HG03280 (cell line): Measurements from ENCODE around the gene KCNG3.
A peak's percentile ranks its signal among the peaks of the same experiment; 100 is the strongest.

Experiments
- ATAC-seq: cut with Tn5 transposase; IDR thresholded peaks from one replicate; pipeline ENCODE4 v1.9.1; 2021; ENCODE audit warnings: mild to moderate bottlenecking, moderate library complexity; ENCODE audit not compliant: unreplicated experiment

Gene KCNG3, protein sequence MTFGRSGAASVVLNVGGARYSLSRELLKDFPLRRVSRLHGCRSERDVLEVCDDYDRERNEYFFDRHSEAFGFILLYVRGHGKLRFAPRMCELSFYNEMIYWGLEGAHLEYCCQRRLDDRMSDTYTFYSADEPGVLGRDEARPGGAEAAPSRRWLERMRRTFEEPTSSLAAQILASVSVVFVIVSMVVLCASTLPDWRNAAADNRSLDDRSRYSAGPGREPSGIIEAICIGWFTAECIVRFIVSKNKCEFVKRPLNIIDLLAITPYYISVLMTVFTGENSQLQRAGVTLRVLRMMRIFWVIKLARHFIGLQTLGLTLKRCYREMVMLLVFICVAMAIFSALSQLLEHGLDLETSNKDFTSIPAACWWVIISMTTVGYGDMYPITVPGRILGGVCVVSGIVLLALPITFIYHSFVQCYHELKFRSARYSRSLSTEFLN

DNA sequence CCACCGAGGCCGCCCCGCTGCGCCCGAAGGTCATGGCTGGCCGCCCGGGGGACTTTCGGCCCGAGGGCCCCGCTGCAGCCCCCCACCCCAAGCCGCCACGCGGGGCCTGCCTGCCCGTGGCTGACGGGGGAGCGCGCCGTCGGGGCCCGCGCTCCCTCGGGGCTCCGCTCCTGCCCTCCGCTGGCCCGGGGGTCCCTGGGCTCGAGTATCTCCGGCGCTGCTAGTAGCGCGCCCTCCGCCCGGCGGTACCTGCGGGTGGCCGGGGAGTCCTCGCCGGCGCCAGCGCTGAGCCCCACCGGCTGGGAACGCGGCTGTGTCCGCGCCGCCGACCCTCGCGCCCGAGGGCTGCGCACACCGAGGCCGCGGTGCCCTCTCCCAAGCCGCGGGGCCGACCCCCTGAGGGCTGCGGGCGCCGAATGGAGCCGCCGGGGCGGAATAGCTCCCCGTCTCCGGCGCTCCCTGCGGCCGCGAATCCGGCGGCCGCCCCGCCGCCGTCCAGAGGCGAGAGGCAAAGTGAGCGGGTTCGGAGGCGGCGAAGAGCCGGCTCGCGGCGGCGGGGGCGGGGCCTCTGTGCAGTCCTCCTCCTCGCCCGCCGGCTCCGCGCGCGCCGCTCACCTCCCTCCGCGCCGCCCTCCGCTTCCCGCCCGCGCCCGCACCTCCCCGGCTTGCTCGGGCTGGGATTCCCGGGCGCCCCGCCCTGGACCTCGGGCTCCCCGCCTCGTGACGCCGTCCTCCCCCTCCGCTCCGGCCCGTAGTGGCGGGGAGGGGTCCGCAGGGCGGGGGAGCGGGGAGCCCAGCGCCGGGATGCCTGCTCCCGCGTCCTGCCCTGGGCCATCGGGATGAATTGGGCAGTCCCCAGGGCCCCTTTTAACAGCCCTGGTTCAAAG is at the start of gene KCNG3:
Gene KCNG3, minus strand, starts transcription at position 515 of the 887 bp plus-strand sequence. Its CDS starts 481 bp downstream, at position 34.
- ATAC-seq = peak; percentile 70

DNA sequence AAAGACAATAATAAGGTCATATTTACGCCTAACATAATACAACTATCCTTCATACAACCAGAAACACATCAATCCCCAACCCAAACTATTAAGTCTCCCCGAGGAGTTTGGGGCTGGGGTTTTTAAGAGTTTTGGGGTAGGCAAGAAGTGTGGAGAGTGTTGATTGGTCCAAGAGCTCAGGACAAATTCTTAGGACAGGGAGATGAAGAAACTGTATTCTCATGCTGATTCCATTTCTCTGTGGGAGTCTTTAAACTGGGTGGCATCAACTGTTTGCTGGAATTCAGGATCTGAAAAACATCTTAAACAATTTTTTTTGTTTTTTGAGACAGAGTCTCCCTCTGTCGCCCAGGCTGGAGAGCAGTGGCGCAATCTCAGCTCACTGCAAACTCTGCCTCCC is 49.1 kb upstream of the KCNG3 start:
- no peak for ATAC-seq

DNA sequence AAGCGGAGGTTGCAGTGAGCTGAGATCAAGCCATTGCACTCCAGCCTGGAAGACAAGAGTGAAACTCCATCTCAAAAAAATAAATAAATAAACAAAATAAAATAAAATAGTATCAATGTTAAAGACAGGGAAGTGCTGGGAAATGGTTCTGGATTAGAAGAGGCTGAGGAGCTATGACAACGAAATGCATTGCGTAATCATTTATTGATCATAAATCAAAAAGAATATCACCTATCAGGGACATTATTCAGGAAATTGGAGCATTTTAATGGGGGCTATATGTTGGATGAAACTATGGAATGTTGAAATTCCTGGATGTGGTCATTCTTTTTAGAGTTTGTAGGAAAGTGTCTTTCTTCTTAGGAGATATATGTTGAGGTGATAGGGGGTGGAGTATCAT is 43.7 kb upstream of the KCNG3 start:
- no peak for ATAC-seq

DNA sequence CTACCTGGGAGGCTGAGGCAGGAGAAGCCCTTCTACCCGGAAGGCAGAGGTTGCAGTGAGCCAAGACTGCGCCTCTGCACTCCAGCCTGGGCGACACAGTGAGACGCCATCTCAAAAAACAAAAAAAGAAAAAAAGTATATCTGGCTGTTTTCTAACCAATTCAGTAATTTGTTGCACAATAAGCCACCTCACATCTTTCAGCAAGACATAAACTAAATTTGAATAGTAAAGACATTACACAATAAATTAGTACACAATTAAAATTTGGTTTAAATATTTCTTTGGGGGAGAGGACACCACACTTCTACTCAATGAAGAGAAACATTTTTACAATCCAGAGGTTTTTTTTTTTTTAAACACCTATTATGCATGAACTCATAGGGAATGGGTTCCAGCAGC is 38.6 kb upstream of the KCNG3 start:
- ATAC-seq = no peak

DNA sequence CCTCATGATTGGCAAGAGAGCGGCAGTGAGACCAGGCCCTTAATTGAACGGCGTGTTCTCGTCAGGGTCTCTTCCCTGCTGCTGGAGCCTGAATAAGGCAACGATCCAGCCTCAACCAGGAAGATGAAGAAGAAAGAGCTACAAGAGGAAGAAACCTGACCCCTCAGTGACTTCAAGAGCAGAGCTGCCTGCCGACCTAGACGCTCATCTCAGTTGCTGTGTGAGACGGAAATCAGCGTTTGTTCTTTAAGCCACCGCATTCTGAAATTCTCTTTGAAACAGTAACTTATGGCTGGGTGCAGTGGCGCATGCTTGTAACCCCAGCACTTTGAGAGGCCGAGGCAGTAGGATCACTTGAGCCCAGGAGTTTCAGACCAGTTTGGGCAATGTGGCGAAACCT is 29.6 kb upstream of the KCNG3 start:
- no peak for ATAC-seq

DNA sequence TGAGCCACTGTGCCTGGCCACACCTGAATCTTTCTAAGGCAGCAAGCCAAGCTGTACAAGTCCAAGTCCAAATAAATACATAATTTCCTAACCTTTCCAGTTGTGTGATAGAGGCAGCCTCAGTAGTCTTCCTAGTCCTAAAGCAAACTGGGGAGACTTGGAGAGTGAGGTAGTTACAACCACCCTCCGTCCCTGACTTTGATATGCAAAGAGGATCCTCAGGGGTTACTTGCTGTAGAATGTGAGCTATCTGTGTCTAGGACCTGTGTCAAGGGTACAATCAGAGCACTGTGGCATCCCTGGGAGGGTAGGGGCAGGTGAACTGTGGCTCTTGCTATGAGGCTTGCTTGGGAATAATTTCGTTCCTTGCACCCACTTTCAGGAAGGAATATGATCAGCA is 28.3 kb upstream of the KCNG3 start:
- no peak for ATAC-seq

DNA sequence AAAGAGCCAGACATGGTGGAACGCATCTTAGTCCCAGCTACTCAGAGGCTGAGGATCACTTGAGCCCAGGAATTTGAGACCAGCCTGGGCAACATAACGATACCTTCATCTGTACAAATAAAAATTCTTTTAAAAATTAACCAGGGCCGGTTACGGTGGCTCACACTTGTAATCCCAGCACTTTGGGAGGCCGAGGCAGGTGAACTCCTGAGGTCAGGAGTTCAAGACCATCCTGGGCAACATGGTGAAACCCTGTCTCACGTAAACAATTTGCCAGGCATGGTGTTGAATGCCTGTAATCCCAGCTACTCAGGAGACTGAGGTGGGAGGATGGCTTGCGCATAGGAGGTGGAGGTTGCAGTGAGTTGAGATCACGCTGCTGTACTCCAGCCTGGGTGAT is 25.8 kb upstream of the KCNG3 start:
- no peak for ATAC-seq

DNA sequence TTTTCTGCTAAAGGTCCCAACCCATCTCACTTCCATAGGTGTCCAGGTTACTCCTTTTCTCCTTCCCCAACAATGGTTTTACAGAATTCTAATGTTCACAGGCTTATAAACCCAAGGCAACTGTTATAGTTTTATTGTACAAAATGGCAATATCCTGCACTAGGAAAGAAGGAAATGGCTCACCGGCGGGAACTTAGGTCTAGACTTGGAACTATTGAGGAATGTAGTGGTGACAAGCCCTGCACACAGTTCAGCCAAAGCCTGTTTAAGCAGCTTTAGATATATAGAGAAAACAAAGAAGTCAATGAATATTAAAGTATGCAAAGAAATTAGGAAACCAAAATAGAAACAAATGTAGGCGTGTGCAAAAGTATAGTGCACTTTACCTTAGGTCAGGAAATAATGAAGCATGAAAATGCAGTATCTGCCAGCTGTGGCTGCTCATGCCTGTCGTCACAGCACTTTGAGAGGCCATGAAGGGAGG is 22.7 kb upstream of the KCNG3 start:
- ATAC-seq = no peak

DNA sequence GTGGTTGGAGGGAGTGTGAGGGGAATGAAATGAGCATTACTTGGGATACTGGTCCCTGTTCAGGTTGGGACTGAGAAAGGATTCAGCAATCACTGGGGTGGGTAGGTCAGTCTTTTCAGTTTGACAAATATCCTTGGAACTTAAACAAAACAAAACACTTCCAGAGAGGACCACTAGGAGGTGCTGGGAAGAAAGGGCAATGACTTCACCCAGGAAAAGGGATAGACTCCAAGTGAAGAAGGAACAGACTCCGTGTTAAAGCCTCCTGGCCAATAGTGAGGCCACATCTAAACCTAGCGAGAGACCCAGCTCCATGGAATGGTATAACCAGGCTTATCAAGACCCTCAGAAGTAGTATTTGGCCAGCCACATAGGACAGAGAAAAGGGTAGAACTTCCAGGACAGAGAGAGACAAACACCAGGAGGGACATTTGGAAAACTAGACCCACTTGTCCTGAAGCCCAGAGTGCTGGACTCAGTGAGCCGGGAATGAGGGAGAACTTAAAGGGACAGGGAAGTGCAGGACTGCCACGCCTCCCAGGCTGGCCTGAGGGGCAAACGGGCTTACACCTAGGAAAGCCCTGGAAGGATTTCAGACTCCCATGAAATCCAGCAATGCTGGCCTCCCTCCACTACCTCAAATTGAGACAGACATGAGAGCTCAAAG is 19.6 kb upstream of the KCNG3 start:
- ATAC-seq = no peak

DNA sequence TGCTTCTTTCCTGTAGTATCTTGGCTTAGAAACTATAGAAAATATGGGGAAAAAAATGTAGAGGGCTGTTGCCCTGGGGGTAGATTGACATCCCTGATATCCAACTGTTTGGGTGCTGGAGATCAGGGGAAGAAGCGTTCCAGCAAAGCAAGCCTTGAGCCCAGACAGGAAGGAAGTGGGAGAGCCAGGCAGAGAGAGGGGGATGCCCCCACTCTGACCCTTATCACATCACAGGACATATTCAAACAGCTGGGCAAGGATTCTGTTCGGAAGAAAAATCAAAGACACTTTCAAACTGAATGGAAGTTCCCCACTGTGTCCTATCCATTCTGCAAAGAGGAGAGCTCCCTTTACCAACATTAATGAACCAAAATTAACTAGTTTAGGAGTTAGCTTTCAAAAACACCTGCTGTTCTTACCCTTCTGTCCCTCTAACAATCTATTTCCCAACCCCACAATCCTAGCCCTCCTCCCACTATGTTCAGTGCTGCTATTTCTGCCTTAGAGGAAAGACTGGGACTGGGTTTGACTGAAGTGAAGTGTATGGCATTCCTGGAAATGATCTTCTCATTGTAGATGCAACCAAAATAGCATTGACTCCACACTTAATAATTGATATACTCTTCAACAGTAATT is 16.9 kb upstream of the KCNG3 start:
- ATAC-seq = no peak

DNA sequence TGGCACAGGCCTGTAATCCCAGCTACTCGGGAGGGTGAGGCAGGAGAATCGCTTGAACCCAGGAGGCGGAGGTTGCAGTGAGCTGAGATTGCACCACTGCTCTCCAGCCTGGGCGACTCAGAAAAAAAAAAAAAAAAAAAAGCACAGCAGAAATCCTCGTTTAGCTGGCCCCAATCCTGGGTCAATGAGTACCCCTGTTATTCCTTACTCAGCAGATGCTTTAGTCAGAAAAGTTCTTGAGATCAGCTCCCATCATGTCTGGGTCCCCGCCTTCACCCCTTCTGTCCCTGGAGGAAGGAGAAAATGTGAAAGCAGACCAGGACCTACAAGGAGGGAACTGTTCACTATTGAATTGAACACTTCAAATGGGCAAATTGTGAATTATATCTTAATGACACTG is 16.4 kb upstream of the KCNG3 start:
- no peak for ATAC-seq

DNA sequence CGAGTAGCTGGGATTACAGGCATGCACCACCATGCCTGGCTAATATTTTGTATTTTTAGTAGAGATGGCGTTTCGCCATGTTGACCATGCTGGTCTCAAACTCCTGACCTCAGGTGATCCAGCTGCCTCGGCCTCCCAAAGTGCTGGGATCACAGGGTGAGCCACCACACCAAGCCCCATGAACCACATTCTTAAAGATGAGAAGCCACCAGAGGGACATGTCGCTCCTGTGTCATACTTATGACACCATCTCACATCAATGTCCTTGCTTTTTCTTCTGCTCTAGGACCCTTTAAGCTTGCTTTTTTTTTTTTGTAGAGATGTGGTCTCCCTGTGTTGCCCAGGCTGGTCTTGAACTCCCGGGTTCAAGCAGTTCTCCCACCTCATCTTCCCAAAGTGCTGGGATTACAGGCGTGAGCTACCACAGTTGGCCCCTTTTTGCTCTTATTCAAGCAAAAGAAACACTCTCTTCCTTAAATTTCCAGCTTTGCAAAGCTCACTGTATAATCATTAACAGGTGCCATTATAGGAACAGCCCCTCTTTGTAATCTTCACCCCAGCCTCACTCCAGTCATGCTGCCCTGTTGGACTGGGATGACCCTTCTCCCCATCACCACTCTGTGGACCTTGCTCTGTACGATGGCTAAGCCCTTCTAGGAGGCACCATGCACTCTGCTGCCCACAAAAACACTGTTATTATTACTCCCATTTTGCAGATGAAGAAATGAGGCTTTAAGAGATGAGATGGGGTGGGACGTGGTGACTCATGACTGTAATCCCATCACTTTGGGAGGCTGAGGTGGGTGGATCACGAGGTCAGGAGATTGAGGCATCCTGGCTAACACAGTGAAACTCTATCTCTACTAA is 10.8 kb upstream of the KCNG3 start:
- ATAC-seq = no peak

DNA sequence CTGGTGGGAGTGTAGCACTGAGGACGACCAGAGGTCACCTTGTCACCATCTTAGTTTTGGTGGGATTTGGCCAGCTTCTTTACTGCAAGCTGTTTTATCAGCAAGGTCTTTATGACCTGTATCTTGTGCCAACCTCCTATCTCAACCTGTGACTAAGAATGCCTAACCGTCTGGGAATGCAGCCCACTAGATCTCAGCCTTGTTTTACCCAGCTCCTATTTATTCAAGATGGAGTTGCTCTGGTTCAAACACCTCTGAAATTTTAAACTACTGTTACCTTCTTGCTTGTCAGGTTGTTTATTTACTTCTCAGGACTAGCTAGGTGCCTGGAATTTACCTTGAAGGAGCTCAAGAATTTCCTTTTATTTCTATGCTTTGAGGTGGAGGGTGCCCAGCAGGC is 9.5 kb upstream of the KCNG3 start:
- no peak for ATAC-seq

DNA sequence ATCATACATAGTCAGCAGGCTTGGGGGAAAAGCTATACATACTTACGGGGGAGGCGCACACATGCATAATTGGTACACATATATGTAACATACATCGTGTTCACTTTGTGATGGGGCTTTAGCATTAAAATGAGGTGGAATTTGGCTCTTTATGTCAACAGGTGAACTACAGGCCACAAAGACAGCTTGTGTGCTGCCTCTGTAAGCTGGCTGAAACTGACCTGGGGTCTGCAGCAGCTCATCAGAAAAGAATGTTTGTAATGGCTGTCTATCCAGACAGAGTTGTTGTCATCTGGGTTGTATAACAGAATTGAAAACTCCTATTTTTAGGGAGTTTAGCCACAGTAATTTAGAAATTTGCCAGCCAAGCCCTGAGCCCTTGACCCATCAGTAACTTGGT is 4.7 kb upstream of the KCNG3 start:
- ATAC-seq = no peak

DNA sequence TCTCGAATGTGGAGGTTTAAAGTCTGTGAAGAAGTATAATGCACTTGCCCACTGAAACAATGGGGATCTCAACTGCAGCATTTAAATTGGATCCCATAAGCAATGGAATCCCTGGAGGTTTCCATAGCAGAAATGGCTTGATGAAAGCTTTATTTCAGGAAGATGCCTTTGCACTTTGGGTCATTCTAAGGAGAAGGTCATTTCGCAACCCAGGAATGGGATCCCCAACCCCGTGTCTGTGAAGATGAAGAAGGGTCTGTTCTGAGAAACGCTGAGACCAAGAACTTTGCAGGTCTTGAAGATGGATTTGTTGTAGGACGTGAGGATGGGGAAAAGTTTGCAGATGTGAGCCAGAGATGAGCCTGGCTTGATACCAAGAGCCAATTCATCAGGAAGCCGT is 1.8 kb upstream of the KCNG3 start:
- ATAC-seq = no peak

DNA sequence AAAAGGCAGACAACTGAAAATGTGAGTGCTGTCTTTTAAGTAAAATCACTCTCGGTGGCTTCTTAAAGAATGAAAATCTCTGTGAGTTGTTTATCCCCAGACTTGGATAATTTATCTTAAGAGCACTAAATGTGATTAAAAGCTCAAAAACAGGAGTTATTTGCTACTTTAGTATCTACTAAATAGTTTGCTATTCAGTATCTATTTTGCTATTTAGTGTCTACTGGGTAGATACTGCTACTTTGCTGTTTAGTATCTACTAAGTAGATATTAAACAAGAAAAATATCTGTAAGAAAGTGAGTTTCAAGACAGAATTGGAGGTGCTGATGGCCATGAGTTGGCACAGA is 1.4 kb upstream of the KCNG3 start:
- no peak for ATAC-seq

DNA sequence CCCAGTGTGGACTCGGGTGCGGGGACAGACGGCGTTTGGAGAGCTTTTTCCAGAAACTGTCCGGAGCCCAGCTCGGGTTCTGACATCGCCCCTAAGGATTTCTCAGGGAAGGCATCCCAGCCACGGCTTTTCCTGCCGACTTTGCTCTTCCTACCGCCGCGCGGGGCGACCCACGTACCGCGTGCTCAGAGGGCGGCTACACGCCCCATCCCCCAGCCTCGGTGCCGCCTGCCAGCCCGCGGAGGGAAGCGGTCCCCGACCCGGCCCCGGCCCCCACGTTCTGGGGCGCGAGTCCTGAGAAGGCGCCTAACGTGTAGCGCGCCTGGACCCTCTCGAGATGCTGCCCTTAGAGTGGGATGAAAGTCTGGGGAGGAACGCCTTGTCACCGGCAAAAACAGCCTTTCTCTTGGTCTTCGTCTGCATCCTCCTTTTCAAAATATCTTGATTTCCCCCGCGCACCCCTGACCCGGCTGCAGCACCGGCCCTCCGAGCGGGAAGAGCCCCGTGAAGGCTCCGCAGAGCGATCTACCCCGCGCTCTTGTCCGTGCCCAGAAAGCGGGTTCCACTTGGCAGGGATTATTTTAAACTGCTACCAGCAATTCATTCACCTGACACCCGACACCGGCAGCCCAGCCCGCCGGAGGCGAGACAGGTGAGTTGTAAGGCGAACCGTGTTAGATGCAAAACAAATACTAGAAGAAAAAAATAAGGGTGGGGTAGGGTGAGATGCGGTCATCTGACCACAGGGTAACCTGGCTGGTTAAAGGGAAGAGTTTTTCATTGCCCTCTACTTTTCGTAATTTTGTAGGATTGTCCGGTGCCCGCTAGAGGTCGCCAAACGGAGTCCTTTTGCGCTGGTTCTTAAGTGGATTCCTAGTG is 812 bp upstream of the KCNG3 start:
- ATAC-seq = peak; percentile 65

DNA sequence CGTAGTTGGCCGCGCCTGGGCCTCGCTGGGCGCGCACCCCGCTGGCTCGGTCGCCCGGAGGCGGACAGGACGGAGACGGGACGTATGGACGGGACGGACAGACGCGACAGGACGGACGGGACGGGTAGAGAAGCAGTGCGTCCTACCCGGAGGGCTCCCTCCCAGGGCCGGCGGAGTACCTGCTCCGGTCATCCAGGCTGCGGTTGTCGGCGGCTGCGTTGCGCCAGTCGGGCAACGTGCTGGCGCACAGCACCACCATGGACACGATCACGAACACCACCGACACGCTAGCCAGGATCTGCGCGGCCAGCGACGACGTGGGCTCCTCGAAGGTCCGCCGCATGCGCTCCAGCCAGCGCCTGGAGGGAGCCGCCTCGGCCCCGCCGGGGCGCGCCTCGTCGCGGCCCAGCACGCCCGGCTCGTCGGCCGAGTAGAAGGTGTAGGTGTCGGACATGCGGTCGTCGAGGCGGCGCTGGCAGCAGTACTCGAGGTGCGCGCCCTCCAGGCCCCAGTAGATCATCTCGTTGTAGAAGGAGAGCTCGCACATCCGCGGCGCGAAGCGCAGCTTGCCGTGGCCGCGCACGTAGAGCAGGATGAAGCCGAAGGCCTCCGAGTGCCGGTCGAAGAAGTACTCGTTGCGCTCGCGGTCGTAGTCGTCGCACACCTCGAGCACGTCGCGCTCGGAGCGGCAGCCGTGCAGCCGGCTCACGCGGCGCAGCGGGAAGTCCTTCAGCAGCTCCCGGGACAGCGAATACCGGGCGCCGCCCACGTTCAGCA is 903 bp downstream of the KCNG3 start:
- no peak for ATAC-seq
